ENCODE data around the gene C1orf185. TPM values are rescaled to one million over a fixed set of nuclear protein-coding genes. Genes with fewer than 3 reads are reported as not detected.
"Not testable (repeated sequence)": the region's sequence is repeated elsewhere in the genome, so short reads cannot be mapped to it uniquely, and the experiment has no call there.

Gene C1orf185
- polyA plus RNA-seq (ENCODE audit: insufficient read length in 4 of 4): not detected

DNA sequence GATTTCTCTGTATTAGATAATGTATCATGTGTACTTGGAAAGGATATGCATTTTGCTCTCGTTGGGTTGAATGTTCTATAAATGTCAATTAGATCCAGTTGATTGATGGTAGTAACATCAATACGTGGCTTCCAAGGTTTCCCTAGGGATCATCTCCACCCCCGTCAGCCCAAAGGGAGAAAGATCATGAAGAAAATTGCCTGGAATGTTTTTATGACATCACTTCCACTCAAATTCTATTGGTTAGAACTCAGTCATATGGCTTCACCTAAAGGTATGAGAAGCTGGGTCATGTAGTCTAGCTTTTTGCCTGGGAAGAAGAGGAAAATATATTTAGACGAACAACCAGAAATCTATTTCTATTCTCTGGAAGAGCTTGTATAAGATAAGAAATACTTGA lies at the start of gene C1orf185:
Gene C1orf185, plus strand, starts transcription at position 253 of the 400 bp plus-strand sequence. Its CDS starts 6 bp downstream, at position 259.
- no peak for DNase-seq (ENCODE audit: low read depth in 4 of 4, low spot score in 3 of 4)

GRCh38 chr1:51058858-51059257 lies 43.2 kb upstream of the C1orf185 start:
- DNase-seq (ENCODE audit: low read depth in 4 of 4, low spot score in 3 of 4): no peak

DNA sequence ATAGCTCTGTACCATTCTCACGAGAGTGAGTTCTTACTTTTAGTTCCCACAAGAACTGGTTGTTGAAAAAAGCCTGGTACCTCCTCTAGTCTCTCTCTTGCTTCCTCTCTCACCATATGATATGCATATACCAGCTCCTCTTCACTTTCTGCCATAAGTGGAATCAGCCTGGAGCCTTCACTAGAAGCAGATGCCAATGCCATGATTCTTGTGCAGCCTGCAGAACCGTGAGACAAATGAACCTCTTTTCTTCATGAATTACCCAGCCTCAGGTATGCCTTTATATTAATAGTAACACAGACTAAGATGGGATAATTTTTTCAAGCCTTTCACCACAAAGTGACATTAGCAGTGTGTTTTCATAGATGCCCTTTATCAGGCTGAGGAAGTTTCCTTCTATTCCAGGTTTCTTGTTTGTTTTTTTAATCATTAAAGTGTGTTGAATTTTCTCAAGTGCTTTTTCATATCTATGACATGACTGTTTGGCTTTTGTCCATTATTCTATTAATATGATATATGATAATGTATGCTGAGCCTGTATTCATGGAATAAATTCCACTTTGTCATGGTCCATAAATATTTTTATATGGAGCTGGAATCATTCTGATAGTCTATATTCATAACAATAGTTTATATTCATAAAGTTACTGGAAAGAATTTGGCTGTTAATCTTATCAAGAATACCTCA lies 40.7 kb upstream of the C1orf185 start:
- DNase-seq (ENCODE audit: low read depth in 4 of 4, low spot score in 3 of 4): no peak

DNA sequence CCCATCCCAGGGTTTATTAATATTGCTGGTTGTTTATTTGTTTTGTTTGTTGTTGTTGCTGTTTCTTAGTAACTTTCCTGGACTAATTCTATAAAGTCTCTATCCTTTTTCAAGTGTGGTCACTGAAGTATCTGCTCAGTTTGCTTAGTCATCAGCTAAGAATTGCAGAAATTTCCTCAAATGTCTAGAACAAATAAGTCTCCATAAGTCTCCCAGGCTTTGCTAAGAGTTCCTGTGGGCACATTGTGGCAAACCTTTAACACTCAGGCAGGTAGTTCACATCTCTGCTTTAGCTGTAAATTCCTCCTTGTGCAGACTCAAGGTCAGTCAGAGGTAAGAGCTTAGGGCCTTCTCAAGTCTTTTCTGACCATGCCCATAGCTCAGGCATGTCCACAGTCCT lies 38.9 kb upstream of the C1orf185 start:
- DNase-seq (ENCODE audit: low read depth in 4 of 4, low spot score in 3 of 4): no peak

GRCh38 chr1:51070011-51070410 lies 32.0 kb upstream of the C1orf185 start:
- no peak for DNase-seq (ENCODE audit: low read depth in 4 of 4, low spot score in 3 of 4)

DNA sequence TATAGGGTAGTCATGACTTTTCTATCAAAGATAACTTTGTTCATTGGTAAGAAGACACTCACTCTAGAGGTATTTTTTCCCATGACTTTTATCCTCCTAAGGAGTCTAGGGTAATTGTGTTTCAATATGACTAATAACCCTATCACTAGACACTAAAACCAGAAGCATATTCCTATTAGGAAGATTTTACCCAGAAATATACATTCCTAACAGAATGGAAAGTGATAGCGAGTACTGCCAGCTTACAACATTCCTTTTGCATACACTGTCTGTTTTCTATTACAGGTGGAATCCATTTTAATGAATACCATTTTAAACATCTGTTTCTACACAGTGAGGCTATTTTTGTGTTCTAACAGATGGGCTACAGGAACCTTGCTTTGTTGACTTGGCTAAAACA lies 31.4 kb upstream of the C1orf185 start:
- DNase-seq (ENCODE audit: low read depth in 4 of 4, low spot score in 3 of 4): no peak

GRCh38 chr1:51071291-51072042 lies 30.6 kb upstream of the C1orf185 start:
- DNase-seq (ENCODE audit: low read depth in 4 of 4, low spot score in 3 of 4): no peak

DNA sequence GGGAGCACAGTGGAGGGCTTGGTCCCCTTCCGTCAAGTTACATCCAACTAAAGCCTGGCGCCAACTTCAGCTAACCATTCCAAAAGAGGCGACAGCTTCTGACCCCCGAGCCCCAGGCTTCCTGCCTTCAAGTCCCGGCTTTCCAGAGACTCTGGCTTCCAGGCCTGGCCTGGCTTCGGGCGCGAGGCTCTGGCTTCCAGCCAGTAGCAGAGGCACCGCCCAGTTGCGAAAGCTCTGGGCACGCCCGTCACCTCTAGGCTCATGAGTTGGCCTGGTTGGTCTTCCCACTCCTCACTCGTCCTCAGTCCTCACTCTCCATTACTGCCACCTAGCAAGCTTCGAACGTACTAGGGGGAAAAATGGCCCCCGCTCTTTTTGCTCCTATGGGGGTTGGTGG lies 30.0 kb upstream of the C1orf185 start:
- no peak for DNase-seq (ENCODE audit: low read depth in 4 of 4, low spot score in 3 of 4)

GRCh38 chr1:51072651-51073050 lies 29.4 kb upstream of the C1orf185 start:
- no peak for DNase-seq (ENCODE audit: low read depth in 4 of 4, low spot score in 3 of 4)

DNA sequence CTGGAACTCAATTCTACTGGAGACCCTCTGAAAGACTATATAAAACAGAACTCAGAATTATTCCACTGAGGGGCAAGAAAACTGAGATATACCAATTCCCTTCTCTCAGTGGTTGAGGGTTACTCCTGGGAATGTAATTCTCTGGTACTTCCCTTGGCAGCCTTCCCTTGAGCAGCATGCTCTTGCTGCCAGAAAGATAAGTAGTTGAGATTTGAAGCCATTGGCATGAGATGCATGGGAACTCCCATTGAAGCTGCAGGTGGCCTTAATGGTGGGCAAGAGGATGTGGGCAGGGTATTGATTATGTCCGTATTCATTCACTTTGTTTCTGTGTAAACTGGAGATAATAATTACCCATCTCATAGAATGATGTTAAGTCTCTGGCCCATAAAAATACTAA lies 28.6 kb upstream of the C1orf185 start:
- DNase-seq (ENCODE audit: low read depth in 4 of 4, low spot score in 3 of 4): no peak

- DNase-seq (ENCODE audit: low read depth in 4 of 4, low spot score in 3 of 4): no peak
Measured at GRCh38 chr1:51086496-51087271, 15.3 kb upstream of the C1orf185 start.

GRCh38 chr1:51088474-51088873 lies 13.6 kb upstream of the C1orf185 start:
- no peak for DNase-seq (ENCODE audit: low read depth in 4 of 4, low spot score in 3 of 4)

- DNase-seq (ENCODE audit: low read depth in 4 of 4, low spot score in 3 of 4): no peak
Measured at GRCh38 chr1:51093581-51093980, 8.4 kb upstream of the C1orf185 start.

DNA sequence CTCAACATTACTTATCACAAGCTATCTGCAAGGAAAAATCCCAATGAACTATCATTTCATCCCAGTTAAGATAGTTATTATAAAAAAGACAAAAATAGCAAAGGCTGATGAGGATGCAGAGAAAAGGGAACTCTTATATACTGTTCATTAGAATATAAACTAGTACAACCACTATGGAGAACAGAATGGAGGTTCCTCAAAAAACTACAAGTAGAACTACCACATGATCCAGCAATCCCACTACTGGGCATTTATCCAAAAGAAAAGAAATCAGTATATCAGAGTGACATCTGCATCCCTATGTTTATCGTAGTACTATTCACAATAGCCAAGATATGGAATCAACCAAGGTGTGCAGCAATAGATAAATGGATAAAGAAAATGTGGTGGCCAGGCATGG lies 4.9 kb upstream of the C1orf185 start:
- DNase-seq (ENCODE audit: low read depth in 4 of 4, low spot score in 3 of 4): no peak

DNA sequence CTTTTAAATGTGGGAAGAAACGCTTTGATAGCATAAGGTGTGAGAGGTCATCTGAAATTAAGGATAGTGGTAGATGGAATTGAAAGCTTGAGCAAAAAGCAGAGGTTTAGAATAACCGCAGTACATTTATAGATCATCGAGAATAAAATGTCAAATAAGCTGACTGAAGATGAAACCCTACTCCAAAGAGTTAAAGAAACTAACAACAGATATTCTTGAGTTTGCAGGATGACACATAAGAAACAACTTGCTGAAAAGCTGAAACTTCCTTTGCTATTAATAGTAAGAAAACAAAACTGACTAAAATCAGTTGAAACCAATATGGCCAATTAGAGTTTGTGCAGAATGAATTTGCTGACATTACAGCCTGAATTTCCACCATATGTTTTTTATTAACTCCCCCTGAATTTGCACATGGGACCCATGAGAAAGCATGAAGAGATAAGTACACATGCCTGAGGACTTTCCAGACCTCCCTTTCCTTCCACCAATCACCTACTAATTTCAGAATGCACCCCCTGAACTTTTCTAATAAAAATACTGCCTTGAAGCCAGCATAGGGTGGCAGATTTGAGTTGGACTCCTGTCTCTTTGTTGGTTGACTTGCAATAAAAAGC lies 1.7 kb upstream of the C1orf185 start:
- no peak for DNase-seq (ENCODE audit: low read depth in 4 of 4, low spot score in 3 of 4)

- DNase-seq (ENCODE audit: low read depth in 4 of 4, low spot score in 3 of 4): no peak
Measured at GRCh38 chr1:51114137-51114536, 12.1 kb downstream of the C1orf185 start.

- DNase-seq (ENCODE audit: low read depth in 4 of 4, low spot score in 3 of 4): no peak
Measured at GRCh38 chr1:51115714-51116404, 13.8 kb downstream of the C1orf185 start.

DNA sequence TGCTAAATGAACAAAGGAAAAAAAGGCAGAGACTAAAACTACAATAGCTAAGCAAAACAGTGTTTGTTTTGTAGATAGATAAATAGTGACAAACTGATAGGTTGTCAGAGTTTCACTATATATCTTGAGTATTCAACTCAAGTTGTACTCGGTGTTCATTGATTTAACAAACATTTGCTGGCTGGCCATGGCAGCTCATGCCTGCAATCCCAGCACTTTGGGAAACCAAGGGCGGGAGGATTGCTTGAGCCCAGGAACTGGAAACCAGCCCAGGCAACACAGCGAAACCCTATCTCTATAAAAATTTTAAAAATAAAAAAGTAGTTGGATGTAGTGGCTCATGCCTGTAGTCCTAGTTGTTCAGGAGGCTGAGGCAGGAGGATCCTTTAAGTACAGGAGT lies 17.3 kb downstream of the C1orf185 start:
- DNase-seq (ENCODE audit: low read depth in 4 of 4, low spot score in 3 of 4): no peak

- DNase-seq (ENCODE audit: low read depth in 4 of 4, low spot score in 3 of 4): no peak
Measured at GRCh38 chr1:51120629-51121028, 18.6 kb downstream of the C1orf185 start.

DNA sequence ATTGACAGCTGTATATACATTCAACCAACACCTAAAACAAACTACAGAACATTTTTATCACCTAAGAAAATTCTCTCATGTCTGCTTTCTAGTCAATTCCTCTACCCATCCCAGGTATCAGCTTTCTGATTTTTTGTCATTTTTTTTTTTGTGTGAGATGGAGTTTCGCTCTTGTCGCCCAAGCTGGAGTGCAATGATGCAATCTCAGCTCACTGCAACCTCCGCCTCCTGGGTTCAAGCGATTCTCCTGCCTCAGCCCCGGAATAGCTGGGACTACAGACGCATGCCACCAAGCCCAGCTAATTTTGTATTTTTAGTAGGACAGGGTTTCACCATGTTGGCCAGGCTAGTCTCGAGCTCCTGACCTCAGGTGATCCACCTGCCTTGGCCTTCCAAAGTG lies 25.1 kb downstream of the C1orf185 start:
- DNase-seq (ENCODE audit: low read depth in 4 of 4, low spot score in 3 of 4): not testable (repeated sequence)
